Esophagus muscularis mucosa (tissue), 4 donors: ENCODE measurements around the gene AMOT. TPM values are rescaled to one million over a fixed set of nuclear protein-coding genes. Genes with fewer than 3 reads are reported as not detected.

Experiments used
- DNase-seq: peaks from one replicate; pipeline ENCODE4 v3.0.0-alpha.2; 2017; ENCODE audit errors: extremely low spot score
- H3K27ac ChIP-seq, 4 donors: fragments of 200-600 bp; sonication (generic); replicated peaks in 1 of 4; 1 replicate in 3 of 4; 2 replicates in 1 of 4; pipeline ENCODE4 v1.5.1; 2016 to 2019; ENCODE audit warnings: mild to moderate bottlenecking in 1 of 4
- H3K27me3 ChIP-seq, 4 donors: fragments of 200-600 bp; sonication (generic); one replicate each; pipeline versions ENCODE4 v1.5.1 to v1.6.0; 2016 to 2019
- H3K36me3 ChIP-seq, 4 donors: fragments of 200-600 bp; sonication (generic); one replicate each; pipeline ENCODE4 v1.5.1; 2016 to 2019
- H3K4me1 ChIP-seq, 4 donors: fragments of 200-600 bp; sonication (generic); one replicate each; pipeline ENCODE4 v1.5.1; 2016 to 2019
- H3K4me3 ChIP-seq, 4 donors: fragments of 200-600 bp; sonication (generic); 1 replicate in 2 of 4; 2 replicates in 2 of 4; pipeline ENCODE4 v1.5.1; 2016 to 2019; ENCODE audit warnings: mild to moderate bottlenecking in 4 of 4, moderate library complexity in 1 of 4
- H3K9me3 ChIP-seq, 4 donors: fragments of 200-600 bp; sonication (generic); 1 replicate in 3 of 4; 2 replicates in 1 of 4; pipeline ENCODE4 v1.5.1; 2016 to 2019
- CTCF ChIP-seq, 3 experiments: fragments of 200-600 bp in 2 of 3; fragments of 450-650 bp in 1 of 3; sonication (generic) in 2 of 3; IDR thresholded peaks; one replicate each; pipeline ENCODE4 v1.5.1; 2017 to 2019; ENCODE audit warnings: antibody characterized with exemption in 3 of 3, mild to moderate bottlenecking in 2 of 3, moderate library complexity in 1 of 3
- EP300 ChIP-seq: sonication (generic); formaldehyde crosslinking; IDR thresholded peaks from one replicate; pipeline ENCODE4 v1.6.1; 2017; ENCODE audit warnings: antibody characterized with exemption
- POLR2A ChIP-seq: fragments of 450-650 bp; IDR thresholded peaks from one replicate; pipeline ENCODE4 v1.6.1; 2017; ENCODE audit warnings: antibody characterized with exemption, moderate library complexity, mild to moderate bottlenecking, low read depth
- POLR2AphosphoS5 ChIP-seq, 2 donors: sonication (generic); formaldehyde crosslinking; IDR thresholded peaks; one replicate each; pipeline ENCODE4 v1.6.1; 2017; ENCODE audit warnings: antibody characterized with exemption in 2 of 2
- WGBS: methylation state at CpG from one replicate; pipeline ENCODE4 v1.1.5; 2018; 5-methylcytosine and 5-hydroxymethylcytosine counted together
- intact Hi-C: fragments of 100-400 bp; cut with DNase I; formaldehyde crosslinking; loops from one replicate; pipeline ENCODE4 v1.15.1; 2023
- total RNA-seq, 4 donors: library from RNA; depleted of rRNA; stranded (reverse); fragments of >200 nt; gene quantifications; one replicate each; pipeline versions ENCODE4 v1.1.0 to v1.2.1, GENCODE V29; 2016

AMOT gene
- total RNA-seq, 4 donors from 2014 or later, result 4.5 to 11.1 (median 9.2) TPM

- intact Hi-C loops, result no loop called here
- H3K4me3 ChIP-seq, result no peak overlapping the region
- no peaks in the 10 kb centered on the region for H3K27me3 ChIP-seq
- 100% methylated on average over 1 of the region's 1 CpG for WGBS
- no peaks in the 10 kb centered on the region for H3K36me3 ChIP-seq
- no peak overlapping the region for H3K27ac ChIP-seq
- H3K4me1 ChIP-seq, result peaks cover 0 to 5% (median 0%) of the 10 kb centered on the region in 4 donors
- no peak for DNase-seq
- TF ChIP-seq EP300 (no peak), CTCF (IDR thresholded peaks at IDR 0.05) (no peak), POLR2AphosphoS5 (IDR thresholded peaks at IDR 0.05) (no peak), POLR2A (no peak)
- no peaks in the 10 kb centered on the region for H3K9me3 ChIP-seq
These were observed 5.6 kb downstream of the AMOT start for GRCh38 chrX:112835019-112835418.

- TF ChIP-seq POLR2A (no peak), CTCF (IDR thresholded peaks at IDR 0.05) (no peak), POLR2AphosphoS5 (IDR thresholded peaks at IDR 0.05) (no peak), EP300 (no peak)
- 40% methylated on average over 8 of the region's 8 CpGs for WGBS
These were observed 6.4 kb downstream of the AMOT start for GRCh38 chrX:112834031-112834845.

GRCh38 chrX:112832481-112833095 is 8.0 kb downstream of the AMOT start:
- Histone ChIP-seq H3K9me3 (no peaks in the 10 kb centered on the region), H3K36me3 (no peaks in the 10 kb centered on the region), H3K4me1 (no peaks in the 10 kb centered on the region), H3K27ac (no peak overlapping the region), H3K27me3 (no peaks in the 10 kb centered on the region), H3K4me3 (no peak overlapping the region)
- TF ChIP-seq POLR2AphosphoS5 (IDR thresholded peaks at IDR 0.05), result no peak
- no peak for TF ChIP-seq POLR2A
- TF ChIP-seq EP300, result no peak
- no peak for TF ChIP-seq CTCF (IDR thresholded peaks at IDR 0.05)
- intact Hi-C loops, result no loop called here
- 73% methylated on average over 2 of the region's 3 CpGs for WGBS
- no peak for DNase-seq

More at GRCh38 chrX:112834031-112834845, 6.4 kb downstream of the AMOT start:
- H3K36me3 ChIP-seq, result no peaks in the 10 kb centered on the region
- H3K4me3 ChIP-seq, result no peak overlapping the region
- no peaks in the 10 kb centered on the region for H3K9me3 ChIP-seq
- no peaks in the 10 kb centered on the region for H3K4me1 ChIP-seq
- intact Hi-C loops, result no loop called here
- no peak overlapping the region for H3K27ac ChIP-seq
- H3K27me3 ChIP-seq, result no peaks in the 10 kb centered on the region
- no peak for DNase-seq

- Histone ChIP-seq H3K4me1 (no peaks in the 10 kb centered on the region), H3K27me3 (no peaks in the 10 kb centered on the region), H3K4me3 (no peak overlapping the region), H3K27ac (no peak overlapping the region), H3K9me3 (no peaks in the 10 kb centered on the region), H3K36me3 (no peaks in the 10 kb centered on the region)
- intact Hi-C loops, result no loop called here
- DNase-seq, result no peak
- WGBS, result 67% methylated on average over 3 of the region's 3 CpGs
- no peak for TF ChIP-seq POLR2A
- TF ChIP-seq EP300, result no peak
- no peak for TF ChIP-seq CTCF (IDR thresholded peaks at IDR 0.05)
- no peak for TF ChIP-seq POLR2AphosphoS5 (IDR thresholded peaks at IDR 0.05)
These were observed 10.1 kb downstream of the AMOT start for GRCh38 chrX:112830540-112830939.
